ENCODE results near the gene RXRB.

RXRB gene

DNA sequence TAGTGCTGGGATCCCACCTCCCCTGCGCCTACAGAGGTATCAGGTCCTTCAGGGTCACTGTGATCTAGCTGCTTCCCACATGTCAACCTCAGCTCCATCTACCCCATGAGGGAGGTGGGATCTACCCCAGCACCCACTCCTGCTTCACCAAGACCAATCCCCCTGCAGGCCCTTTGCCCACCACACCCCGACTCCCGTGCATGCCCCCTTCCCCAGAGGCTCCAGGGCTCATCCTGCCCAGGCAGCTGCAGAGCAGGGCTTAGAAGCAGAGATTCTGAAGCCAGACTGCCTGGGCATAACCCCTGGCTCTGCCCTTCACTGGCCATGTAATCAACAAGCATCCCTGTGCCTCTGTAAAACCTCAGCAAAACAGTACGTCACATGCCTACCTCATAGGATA lies 25.7 kb downstream of the RXRB start:
- TF ChIP-seq, protein P1, sequence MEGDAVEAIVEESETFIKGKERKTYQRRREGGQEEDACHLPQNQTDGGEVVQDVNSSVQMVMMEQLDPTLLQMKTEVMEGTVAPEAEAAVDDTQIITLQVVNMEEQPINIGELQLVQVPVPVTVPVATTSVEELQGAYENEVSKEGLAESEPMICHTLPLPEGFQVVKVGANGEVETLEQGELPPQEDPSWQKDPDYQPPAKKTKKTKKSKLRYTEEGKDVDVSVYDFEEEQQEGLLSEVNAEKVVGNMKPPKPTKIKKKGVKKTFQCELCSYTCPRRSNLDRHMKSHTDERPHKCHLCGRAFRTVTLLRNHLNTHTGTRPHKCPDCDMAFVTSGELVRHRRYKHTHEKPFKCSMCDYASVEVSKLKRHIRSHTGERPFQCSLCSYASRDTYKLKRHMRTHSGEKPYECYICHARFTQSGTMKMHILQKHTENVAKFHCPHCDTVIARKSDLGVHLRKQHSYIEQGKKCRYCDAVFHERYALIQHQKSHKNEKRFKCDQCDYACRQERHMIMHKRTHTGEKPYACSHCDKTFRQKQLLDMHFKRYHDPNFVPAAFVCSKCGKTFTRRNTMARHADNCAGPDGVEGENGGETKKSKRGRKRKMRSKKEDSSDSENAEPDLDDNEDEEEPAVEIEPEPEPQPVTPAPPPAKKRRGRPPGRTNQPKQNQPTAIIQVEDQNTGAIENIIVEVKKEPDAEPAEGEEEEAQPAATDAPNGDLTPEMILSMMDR (IDR thresholded peaks at IDR 0.05) = no peak

DNA sequence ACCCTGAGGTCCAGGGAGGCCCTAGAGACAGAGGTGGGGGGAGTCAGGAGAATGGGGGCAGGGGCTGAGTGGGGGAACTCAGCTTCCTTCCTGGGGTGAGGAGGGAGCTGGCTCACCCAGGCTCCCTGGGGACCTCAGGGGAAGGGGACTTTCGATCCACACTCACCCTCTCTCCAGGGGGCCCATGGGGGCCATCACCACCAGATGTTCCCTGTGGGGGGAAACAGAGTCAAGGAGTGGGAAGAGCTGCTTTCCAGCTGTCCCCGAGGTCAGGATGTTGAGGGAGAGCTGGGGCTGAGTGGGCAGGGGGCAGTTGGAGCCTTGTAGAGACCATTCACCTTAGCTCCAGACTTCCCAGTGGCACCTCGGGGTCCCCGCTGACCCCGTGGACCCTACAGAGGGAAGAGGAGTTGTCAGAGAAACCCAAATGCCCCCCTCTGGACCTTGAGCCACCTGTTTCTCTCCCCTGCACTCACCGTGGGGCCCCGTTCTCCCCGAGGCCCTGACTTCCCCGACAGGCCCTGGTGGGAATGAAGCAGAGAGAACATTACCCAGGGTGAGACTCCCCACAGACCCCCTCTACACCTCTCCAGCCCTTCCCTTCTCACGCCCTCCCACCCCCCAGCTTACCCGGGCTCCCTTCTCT lies 26.8 kb downstream of the RXRB start:
- TF ChIP-seq, protein P1 (IDR thresholded peaks at IDR 0.05) = no peak

DNA sequence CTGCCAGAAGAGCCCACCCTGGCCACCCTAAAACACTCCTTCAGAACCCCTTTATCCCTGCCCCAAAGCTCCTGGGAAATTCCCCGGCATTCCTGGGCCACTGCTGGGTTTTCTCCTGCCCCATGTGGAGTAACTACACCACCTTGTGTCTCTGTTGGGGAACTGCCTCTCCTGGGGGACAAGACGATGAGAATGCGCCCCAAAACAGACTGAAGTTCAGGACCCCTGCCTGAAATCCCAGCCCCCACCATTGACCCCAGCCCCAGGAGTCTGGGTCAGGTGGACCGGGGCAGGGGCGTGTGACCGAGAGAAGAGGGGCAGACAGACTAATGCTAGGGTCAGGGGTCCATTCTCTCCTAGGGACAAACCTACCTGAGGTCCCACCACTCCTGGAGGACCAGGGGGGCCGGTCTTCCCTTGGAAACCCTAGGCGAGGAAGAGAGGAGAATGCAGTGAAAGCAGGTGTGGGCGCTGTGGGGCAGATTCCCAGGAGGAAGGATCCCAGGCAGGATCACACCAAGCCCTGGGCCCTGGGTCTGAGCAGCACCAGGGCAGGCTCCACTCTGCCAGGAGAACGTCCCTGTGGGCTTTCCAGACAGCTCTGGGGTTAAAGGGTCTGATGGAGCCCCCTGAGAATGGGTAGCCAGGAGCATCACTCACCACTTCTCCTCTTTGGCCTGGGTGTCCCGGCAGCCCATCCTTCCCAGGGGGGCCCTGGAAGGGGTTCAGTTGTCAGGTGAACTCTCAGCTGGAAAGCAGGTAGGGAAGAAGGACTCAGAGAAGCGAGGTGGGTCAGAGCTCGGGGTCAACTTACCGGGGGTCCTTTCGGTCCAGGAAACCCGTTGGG lies 27.6 kb downstream of the RXRB start:
- TF ChIP-seq, protein P1 (IDR thresholded peaks at IDR 0.05) = peak; percentile 57

DNA sequence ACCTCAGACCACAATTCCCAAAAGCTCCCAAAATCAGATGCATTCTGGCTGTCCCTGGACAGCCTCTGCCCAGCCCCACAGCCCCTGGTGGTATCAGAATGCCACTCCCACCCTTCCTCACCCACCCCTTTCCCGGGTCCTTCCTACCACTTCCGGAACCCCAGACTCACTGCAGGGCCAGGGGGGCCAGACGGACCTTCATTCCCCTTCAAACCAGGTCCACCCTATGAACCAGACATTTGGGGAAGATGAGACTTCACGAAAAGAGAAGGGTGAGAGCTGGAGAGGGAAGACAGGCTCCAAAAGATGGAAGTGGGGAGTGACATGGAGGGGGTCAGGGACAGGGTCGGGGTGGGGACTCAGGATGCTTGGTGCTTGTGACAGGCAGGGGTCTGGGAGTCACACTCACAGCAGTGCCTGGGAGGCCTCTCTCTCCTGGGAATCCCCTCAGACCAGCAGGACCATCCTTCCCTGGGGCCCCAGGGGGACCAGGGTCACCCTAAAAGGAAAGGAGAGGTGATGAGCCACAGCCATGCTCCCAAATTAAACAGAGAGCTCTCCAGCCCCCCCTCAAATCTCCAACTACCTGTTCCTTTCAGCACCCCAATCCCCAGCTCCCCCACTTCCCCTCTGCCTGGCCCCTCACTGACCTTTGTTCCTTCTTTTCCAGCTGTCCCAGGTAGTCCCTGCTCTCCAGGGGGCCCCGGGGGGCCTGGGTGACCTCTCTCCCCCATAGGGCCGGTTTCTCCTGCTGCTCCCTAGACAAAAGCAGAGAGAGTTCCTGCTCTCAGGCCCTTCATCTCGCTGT lies 28.4 kb downstream of the RXRB start:
- TF ChIP-seq, protein P1 (IDR thresholded peaks at IDR 0.05) = no peak

DNA sequence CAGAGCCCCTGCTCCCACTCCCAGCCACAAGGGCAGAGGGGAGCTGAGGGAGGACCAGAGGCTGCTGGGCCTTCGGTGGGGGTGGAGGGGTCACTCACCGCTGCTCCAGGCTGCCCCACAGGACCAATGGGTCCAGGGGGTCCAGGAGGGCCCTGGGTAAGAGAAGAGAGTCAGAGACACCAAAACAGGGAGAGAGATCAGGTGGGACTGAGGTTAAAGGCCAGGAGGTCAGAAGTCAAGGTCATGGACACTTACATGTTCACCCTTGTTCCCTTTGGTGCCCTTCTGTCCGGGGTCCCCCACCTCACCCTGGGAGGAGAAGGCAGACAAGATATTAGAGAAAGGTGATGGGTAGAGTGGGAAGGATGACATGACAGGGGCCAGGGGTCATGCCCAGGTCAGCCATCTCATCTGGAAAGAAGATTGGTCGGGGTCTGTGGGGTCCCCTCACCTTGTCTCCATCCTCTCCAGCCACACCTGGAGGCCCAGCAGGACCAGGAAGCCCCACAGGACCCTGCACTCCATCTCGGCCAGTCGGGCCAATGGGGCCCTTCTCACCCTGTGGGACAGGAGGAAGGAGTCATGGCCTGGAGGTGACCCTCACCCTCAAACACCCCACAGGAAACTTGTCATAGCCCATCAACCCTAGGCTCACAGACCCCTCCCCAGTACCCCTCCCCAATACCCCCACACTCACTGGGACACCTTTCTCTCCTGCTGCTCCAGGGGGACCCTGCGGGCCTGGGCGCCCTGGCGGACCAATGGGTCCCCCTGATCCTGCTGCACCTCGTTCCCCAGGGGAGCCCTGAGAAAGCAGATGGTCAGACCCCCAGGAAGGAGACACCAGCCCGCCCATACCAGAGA lies 29.2 kb downstream of the RXRB start:
- TF ChIP-seq, protein P1 (IDR thresholded peaks at IDR 0.05) = no peak

DNA sequence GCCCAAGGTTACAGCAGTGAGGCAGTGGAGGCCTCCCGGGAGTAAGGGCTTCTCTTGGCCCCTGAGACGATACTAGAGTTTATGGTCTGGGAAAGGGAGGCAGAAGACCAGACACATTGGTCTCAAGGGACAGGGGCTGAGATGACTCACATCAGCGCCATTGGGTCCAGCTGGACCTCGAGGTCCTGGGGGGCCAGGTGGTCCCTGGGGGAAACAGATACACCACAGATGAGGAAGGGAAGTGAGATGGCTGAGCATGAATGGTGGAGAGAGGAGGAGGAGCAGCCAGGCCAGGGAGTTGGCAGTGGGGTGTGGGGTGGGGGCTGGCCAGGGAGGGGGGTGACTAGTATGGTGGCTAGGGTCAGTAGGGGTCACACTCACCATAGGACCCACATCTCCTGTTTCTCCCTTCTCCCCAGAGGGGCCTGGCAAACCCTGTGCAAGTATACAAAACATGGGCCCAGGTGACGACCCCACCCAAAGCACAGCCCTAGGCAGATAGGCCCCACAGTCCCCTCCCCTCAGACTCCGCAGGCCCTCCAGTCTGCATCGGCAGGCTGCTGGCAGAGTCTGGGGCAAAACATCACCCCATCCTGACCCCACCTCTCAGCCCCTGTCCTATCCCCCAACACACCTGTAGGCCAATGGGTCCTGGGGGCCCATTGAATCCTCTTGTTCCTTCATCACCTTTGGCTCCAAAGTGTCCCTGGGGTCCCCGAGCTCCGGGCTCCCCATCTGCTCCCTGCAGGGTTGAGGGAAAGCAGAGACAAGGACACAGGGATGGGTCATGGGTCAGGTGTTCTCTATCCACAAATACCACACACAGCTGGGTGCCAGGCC lies 30.1 kb downstream of the RXRB start:
- TF ChIP-seq, protein P1 (IDR thresholded peaks at IDR 0.05) = no peak
